Aorta (tissue), 5 donors: ENCODE results near the gene MYOZ3. TPM values are rescaled to one million over a fixed set of nuclear protein-coding genes. Genes with fewer than 3 reads are reported as not detected.

Experiments
- ATAC-seq: fragments of 200-7000 bp; cut with Tn5 transposase; one replicate; pipeline ENCODE4 v1.9.1; 2022; ENCODE audit warnings: moderate library complexity; ENCODE audit not compliant: low FRiP score
- DNase-seq, 2 donors: peaks; one replicate each; pipeline ENCODE4 v3.0.0-alpha.2; 2020
- H3K27ac ChIP-seq, 2 donors: one replicate each; pipeline ENCODE4 v1.5.1; 2013; ENCODE audit warnings: low read length in 2 of 2, mild to moderate bottlenecking in 2 of 2, moderate library complexity in 2 of 2, control low read depth in 1 of 2, inconsistent platforms in 1 of 2, low read depth in 1 of 2
- H3K27me3 ChIP-seq, 2 donors: one replicate each; pipeline ENCODE4 v1.6.1; 2013; ENCODE audit warnings: control low read depth in 1 of 2, low read length in 1 of 2, mild to moderate bottlenecking in 1 of 2, moderate library complexity in 1 of 2; ENCODE audit not compliant: insufficient read depth in 2 of 2, control insufficient read depth in 1 of 2
- H3K36me3 ChIP-seq, 2 donors: one replicate each; pipeline ENCODE4 v1.6.1; 2013; ENCODE audit warnings: control low read depth in 1 of 2, low read length in 1 of 2, mild to moderate bottlenecking in 1 of 2; ENCODE audit not compliant: insufficient read depth in 2 of 2, control insufficient read depth in 1 of 2
- H3K4me1 ChIP-seq, 2 donors: one replicate each; pipeline ENCODE4 v1.6.1; 2013; ENCODE audit warnings: low read length in 2 of 2, control low read depth in 1 of 2, mild to moderate bottlenecking in 1 of 2, moderate library complexity in 1 of 2; ENCODE audit not compliant: insufficient read depth in 2 of 2, control insufficient read depth in 1 of 2
- H3K4me3 ChIP-seq, 2 donors: one replicate each; pipeline ENCODE4 v1.5.1; 2013; ENCODE audit warnings: low read length in 2 of 2, control low read depth in 1 of 2, mild to moderate bottlenecking in 1 of 2
- H3K9me3 ChIP-seq: one replicate; pipeline ENCODE4 v1.6.1; 2013; ENCODE audit warnings: mild to moderate bottlenecking, low read length; ENCODE audit not compliant: control insufficient read depth
- WGBS, 2 donors: extraction: QIAGEN DNeasy Blood & Tissue Kit; methylation state at CpG; one replicate each; pipeline ENCODE4 v1.1.7; 2013; 5-methylcytosine and 5-hydroxymethylcytosine counted together
- intact Hi-C, 2 donors: fragments of 100-400 bp; cut with DNase I; formaldehyde crosslinking; loops; one replicate each; pipeline versions ENCODE4 v1.14.2 to v1.15.0; 2022
- polyA plus RNA-seq, 2 donors: library from polyadenylated mRNA; stranded (reverse); fragments of 200-250 nt; gene quantifications; one replicate each; pipeline ENCODE4 v1.2.3, GENCODE V29; 2013
- total RNA-seq, 2 donors: library from RNA; stranded (reverse); fragmentation: NEBNext Ultra II Directional; extraction: Animal tissue kit (Norgen Biotek cat#: 25700); gene quantifications; one replicate each; pipeline ENCODE4 v1.2.1, GENCODE V29; 2021
- donor health status: healthy with polysubstance abuse.
- donor health status: Bipolar disorder and iron deficiency.
- donor health status: DM: no; HTN: no; CAD: no.
- donor health status: DM: no; HTN: no; CAD: no.
- donor health status: DM: yes; HTN: yes; CAD: no.

The MYOZ3 gene
- total and polyA plus RNA-seq, 4 donors: 2.0 to 14.1 (median 2.7) TPM

DNA sequence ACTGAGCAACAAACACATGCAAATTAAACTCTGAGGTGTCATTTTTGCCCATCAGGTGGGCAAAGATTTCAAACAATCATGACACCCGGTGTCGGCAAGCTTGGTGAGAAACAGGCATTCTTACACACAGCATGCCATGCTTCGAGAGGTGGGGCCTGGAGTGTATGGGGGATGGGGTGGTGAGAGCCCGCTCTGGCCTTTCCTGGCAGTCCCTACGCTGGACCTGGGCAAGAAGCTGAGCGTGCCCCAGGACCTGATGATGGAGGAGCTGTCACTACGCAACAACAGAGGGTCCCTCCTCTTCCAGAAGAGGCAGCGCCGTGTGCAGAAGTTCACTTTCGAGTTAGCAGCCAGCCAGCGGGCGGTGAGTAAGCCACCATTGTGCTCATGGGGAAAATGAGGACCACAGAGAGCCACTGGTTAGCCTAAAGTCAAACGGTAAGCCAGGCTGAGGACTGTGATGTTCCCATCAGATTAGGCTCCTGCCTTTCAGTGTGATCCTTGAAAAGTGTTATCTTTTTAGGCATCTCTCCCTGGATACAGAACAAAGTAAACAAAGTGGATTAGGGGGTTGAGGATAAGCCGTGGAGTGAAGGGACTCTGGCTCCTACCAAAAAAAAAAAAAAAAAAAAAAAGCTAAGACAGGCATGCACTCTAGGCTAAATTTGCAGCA, 9.4 kb downstream of the MYOZ3 start:
- Histone ChIP-seq H3K27ac (no peak overlapping the region), H3K9me3 (no peaks in the 10 kb centered on the region), H3K4me1 (peaks cover 0 to 1% of the 10 kb centered on the region in 2 donors), H3K27me3 (no peaks in the 10 kb centered on the region), H3K36me3 (no peaks in the 10 kb centered on the region), H3K4me3 (no peak overlapping the region)
- DNase-seq (no peak), ATAC-seq (no peak)
- 77 to 85% methylated on average over 14 of the region's 14 CpGs for WGBS, 2 donors
- intact Hi-C loops: loop anchor here in 1 of 2 donors (10.0 kb wide), 1 partner anchor 216 kb away; no protein-coding TSS in a partner anchor

DNA sequence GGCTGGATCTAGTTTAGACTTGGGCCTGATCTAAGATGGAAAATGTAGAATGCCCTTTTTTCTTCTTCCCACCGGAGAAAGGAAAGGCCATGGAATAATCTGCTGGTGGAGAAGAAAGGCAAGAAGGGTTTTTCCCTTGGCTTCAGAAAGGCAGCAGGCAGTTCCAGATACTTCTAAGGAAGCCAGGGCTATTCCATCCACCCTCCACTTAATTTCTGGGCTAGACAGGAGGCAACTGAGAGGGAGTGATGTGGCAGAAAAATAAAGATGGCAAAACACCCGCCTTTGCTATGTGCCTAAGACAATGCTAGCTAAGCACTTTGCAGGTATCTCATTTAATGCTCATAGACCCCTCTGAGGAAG, 9.9 kb downstream of the MYOZ3 start:
- intact Hi-C loops: loop anchor here in 1 of 2 donors (10.0 kb wide), 1 partner anchor 216 kb away; no protein-coding TSS in a partner anchor

DNA sequence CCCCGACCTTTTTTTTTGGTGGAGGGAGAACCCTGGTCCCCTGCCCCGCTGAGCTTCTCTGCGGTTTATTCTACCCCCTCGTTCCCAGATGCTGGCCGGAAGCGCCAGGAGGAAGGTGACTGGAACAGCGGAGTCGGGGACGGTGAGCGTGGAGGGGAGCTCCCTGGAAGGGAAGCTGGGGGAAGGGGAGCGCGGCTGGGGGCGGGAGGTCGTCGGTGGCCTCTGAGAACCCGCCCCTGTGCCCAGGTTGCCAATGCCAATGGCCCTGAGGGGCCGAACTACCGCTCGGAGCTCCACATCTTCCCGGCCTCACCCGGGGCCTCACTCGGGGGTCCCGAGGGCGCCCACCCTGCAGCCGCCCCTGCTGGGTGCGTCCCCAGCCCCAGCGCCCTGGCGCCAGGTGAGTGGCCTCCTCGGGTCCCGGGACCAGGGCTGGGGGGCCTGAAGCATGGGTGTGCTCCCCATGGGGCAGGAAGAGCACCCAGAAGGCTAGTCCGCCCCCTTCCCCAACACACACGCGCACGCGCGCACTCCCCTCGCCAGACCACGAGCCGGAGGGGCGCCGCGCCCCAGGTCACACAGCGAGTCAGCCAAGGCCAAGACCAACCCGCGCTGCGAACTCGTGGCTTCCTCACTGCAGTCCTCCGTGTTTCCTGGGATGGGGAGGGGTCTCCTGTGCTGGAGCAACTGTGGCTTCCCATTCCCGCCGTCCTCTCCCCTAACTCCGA, 10.6 kb downstream of the MYOZ3 start:
- H3K4me1 ChIP-seq: peaks cover 0 to 1% of the 10 kb centered on the region in 2 donors
- WGBS, 2 donors: 30 to 34% methylated on average over 48 to 51 of the region's 51 CpGs
- peak; percentile 6 for ATAC-seq

More for the DNA sequence above, 9.9 kb downstream of the MYOZ3 start:
- ATAC-seq: no peak
- Histone ChIP-seq H3K36me3 (no peaks in the 10 kb centered on the region), H3K9me3 (no peaks in the 10 kb centered on the region), H3K27me3 (no peaks in the 10 kb centered on the region), H3K4me1 (peaks cover 0 to 1% of the 10 kb centered on the region in 2 donors), H3K4me3 (no peak overlapping the region), H3K27ac (no peak overlapping the region)
- WGBS, 2 donors: 28 to 39% methylated on average over 2 of the region's 2 CpGs
- DNase-seq: no peak

DNA sequence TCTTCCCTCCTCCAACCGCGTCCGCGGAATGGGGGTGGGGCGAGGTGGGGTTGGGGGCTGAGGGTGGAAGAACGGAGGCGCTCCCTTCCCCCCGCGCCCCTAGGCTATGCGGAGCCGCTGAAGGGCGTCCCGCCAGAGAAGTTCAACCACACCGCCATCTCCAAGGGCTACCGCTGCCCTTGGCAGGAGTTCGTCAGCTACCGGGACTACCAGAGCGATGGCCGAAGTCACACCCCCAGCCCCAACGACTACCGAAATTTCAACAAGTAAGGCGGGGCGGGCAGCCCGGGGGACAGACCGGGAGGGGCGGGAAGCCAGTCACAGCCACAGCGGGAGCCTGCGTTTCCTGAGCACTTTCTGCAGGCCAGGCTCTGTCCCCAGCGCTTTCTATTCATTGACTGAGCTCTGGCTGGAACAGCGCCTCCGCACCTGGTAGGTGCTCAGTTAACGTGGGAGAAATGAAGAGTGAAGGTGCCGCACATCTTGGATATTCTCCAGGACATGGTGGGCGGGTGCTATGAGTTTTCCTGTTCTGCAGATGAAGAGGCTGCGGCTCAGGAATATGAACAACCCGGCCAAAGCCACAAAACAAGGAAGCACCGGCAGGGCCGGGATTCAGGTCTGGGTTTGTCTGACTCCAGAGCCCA, 11.3 kb downstream of the MYOZ3 start:
- intact Hi-C loops: loop anchor here in 1 of 2 donors (10.0 kb wide), 1 partner anchor 218 kb away; no protein-coding TSS in a partner anchor
- no peak overlapping the region for H3K27ac ChIP-seq
- H3K27me3 ChIP-seq: no peaks in the 10 kb centered on the region
- 15 to 31% methylated on average over 38 of the region's 38 CpGs for WGBS, 2 donors
- peaks cover 0 to 1% of the 10 kb centered on the region in 2 donors for H3K4me1 ChIP-seq
- no peaks in the 10 kb centered on the region for H3K36me3 ChIP-seq
- peak; percentile 73 to 88 for DNase-seq
- no peaks in the 10 kb centered on the region for H3K9me3 ChIP-seq
- H3K4me3 ChIP-seq: no peak overlapping the region
- ATAC-seq: peak; percentile 44

More for the DNA sequence above, 10.6 kb downstream of the MYOZ3 start:
- intact Hi-C loops: loop anchor here in 1 of 2 donors (10.0 kb wide), 1 partner anchor 217 kb away; no protein-coding TSS in a partner anchor
- peak in 1 of 2 donors; percentile 56 for DNase-seq
- H3K36me3 ChIP-seq: no peaks in the 10 kb centered on the region
- H3K27ac ChIP-seq: no peak overlapping the region
- H3K4me3 ChIP-seq: no peak overlapping the region
- no peaks in the 10 kb centered on the region for H3K9me3 ChIP-seq
- H3K27me3 ChIP-seq: no peaks in the 10 kb centered on the region

DNA sequence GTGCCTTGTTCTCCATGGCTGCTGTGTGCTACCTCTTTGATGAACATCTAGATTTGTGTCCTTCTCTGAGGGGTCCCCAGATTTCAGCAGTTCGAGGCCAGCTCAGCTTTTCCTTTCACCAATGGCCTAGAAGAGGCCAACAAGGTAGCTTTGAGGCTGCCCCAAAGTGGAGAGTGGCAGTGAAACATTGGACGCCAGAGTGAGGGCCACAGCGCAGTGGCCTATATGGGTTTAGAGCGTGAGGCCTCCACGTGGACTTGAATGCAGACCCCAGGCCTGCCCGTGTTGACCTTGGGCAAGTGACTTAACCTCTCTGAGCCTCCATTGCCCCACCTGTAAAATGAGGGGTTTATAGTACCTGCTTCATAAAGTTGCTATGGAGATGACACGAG, 11.8 kb downstream of the MYOZ3 start:
- Histone ChIP-seq H3K27ac (peak overlapping the region in 1 of 2 donors; percentile 12), H3K4me1 (peaks cover 0 to 1% of the 10 kb centered on the region in 2 donors)

DNA sequence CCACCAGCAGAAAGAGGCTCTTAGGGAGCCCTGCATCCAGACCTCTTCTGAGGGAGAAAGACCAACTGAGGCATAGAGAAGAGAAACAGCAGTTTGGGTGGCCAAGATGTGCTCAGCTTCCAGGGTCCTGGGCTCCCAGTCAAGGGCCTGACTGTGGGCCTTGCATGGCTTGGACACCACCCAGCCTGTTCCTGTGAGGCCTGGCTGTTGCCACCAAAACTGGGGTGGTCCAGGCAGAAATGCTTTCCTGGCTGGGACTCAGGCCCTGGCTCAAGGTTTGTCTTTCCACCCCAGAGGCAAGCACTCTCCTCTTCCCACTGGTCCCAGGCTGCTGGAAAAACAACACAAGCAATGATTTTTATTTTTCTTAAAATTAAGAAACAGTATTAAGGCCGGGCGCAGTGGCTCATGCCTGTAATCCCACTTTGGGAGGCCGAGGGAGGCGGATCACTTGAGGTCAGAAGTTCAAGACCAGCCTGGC, 13.3 kb downstream of the MYOZ3 start:
- ATAC-seq (peak; percentile 73), DNase-seq (peak in 1 of 2 donors; percentile 82)
- H3K27me3 ChIP-seq: no peaks in the 10 kb centered on the region
- H3K27ac ChIP-seq: peak overlapping the region; percentile 20 to 93
- intact Hi-C loops: loop anchor here in 1 of 2 donors (10.0 kb wide), 1 partner anchor 220 kb away; no protein-coding TSS in a partner anchor
- 3 to 7% methylated on average over 4 of the region's 4 CpGs for WGBS, 2 donors
- H3K36me3 ChIP-seq: no peaks in the 10 kb centered on the region
- H3K4me1 ChIP-seq: peaks cover 0 to 1% of the 10 kb centered on the region in 2 donors
- no peak overlapping the region for H3K4me3 ChIP-seq
- no peaks in the 10 kb centered on the region for H3K9me3 ChIP-seq

More for the DNA sequence above, 11.8 kb downstream of the MYOZ3 start:
- H3K36me3 ChIP-seq: no peaks in the 10 kb centered on the region
- 85 to 86% methylated on average over 7 of the region's 7 CpGs for WGBS, 2 donors
- H3K27me3 ChIP-seq: no peaks in the 10 kb centered on the region
- DNase-seq: no peak
- ATAC-seq: no peak
- intact Hi-C loops: loop anchor here in 1 of 2 donors (10.0 kb wide), 1 partner anchor 218 kb away; no protein-coding TSS in a partner anchor
- no peak overlapping the region for H3K4me3 ChIP-seq
- no peaks in the 10 kb centered on the region for H3K9me3 ChIP-seq

DNA sequence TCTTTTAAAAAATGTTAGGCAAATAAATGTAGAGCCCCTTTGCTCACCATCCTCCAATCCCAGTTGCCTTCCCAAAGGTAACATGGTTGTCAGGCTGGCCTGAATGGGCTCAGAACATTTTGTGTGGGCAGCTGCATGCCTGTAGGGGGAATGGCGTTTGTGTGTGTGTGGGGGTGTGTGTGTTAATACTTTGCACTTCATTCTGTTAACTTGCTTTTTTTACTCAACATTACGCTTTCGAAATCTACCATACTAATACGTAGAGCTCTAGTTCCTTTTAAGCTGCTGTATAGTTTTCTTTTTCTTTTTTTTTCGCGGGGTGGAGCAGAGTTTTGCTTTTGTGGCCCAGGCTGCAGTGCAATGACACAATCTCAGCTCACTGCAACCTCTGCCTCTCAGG, 14.0 kb downstream of the MYOZ3 start:
- intact Hi-C loops: loop anchor here in 1 of 2 donors (10.0 kb wide), 1 partner anchor 220 kb away; no protein-coding TSS in a partner anchor
- H3K4me3 ChIP-seq: no peak overlapping the region
- DNase-seq (no peak), ATAC-seq (no peak)
- WGBS, 2 donors: 80 to 82% methylated on average over 6 of the region's 6 CpGs
- no peaks in the 10 kb centered on the region for H3K9me3 ChIP-seq
- no peaks in the 10 kb centered on the region for H3K36me3 ChIP-seq
- H3K27me3 ChIP-seq: no peaks in the 10 kb centered on the region
- no peak overlapping the region for H3K27ac ChIP-seq
- H3K4me1 ChIP-seq: peaks cover 0 to 1% of the 10 kb centered on the region in 2 donors

DNA sequence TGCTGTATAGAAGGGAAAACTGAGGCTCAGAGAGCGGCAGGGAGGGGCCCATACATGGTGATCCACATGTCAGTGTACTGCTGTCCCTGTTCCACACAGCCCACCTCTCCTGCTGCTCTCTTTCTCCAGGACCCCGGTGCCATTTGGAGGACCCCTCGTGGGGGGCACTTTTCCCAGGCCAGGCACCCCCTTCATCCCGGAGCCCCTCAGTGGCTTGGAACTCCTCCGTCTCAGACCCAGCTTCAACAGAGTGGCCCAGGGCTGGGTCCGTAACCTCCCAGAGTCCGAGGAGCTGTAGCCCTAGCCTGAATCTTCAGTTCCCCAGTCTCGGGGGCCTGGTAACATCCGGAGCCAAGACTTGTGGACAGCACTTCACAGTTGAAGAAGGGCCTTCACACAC, 15.5 kb downstream of the MYOZ3 start:
- H3K4me1 ChIP-seq: peaks cover 0 to 1% of the 10 kb centered on the region in 2 donors
- H3K4me3 ChIP-seq: no peak overlapping the region
- H3K36me3 ChIP-seq: no peaks in the 10 kb centered on the region
- 93 to 94% methylated on average over 9 of the region's 9 CpGs for WGBS, 2 donors
- DNase-seq: no peak
- H3K27ac ChIP-seq: no peak overlapping the region
- H3K9me3 ChIP-seq: no peaks in the 10 kb centered on the region
- no peak for ATAC-seq
- no peaks in the 10 kb centered on the region for H3K27me3 ChIP-seq
- intact Hi-C loops: loop anchor here in 1 of 2 donors (10.0 kb wide), 1 partner anchor 222 kb away; no protein-coding TSS in a partner anchor
